Islet precursor cell (in vitro differentiated cells): ENCODE measurements around the gene FGD6.
"Not testable (repeated sequence)": the region's sequence is repeated elsewhere in the genome, so short reads cannot be mapped to it uniquely, and the experiment has no call there.

Experiments used
- DNase-seq: peaks from one replicate; pipeline ENCODE4 v3.0.0-alpha.2; 2018

The FGD6 gene

DNA sequence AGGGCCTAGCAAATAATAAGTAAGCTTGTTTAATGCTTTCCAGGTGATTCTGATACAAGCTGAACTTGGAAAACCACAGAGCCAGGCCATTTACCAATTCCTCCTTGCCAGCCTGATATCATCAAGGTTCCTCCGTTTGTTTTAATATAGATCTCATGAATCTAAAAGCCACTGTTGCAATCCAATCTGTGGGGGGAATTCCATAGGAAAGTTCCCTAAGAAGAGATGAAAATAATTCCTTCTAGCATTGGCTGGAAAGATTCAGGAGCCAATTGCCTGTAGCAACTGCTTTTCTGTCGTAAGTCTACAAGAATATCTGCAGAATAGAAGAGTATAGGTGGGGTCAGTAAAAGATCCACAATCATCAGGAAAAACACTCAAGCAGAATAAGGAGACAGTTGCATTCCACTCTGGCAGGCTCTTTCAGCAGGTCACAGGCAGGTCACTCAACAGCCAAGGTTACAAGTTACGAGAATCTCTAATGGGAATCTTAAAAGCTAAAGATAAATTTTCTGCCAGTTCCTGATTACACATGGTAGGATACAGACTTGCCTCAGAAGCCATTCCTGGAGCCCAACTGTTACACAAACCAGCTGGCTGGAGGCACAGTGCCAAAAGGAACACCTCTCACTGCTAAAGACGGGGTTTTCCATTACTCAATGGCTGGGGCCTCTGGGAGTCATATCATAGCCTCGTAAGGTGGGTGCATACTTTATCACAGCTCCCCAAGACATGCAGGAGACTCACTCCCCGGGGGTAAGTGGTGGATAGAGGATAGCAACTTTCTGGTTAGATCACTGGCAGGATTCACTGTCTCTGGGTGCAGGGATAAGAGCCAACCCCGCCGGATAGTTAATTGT, 43.6 kb downstream of the FGD6 start:
- DNase-seq: no peak

DNA sequence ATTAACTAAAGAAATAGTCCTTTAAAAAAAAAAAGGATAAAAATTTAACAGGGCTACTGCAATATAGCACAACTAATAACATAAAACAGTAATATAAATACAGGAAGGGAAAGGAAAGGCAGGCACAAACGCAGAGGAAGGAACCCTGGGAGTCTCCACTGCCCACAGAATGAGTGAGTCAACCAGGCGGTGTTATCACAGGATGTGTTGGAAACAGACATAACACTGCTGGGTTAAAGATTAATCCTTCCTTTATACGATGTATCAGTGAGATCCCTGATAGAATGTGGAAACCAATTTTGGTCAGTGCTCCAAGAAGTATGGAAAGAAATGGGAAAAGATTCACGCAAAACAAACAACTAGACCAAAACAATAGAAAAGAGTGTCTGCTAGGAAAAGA, 47.9 kb downstream of the FGD6 start:
- DNase-seq: no peak

DNA sequence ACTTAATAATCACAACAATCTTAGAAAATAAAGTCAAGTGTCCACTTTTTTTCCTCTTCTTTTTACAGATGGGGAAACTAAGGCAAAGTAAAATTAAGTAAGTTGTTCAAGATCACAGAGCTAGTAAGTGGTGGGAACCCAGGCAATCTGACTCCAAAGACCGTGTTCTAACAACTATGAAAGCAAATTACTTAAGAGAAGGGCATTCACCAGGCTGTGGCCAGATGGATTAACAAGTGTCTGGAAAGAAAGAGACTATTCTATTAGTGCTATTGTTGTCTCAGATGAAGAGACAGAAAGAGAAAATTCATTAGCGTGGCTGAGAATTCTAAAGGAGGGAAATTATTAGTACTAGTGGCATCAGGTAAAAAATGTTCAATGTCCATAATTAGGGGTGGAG, 48.5 kb downstream of the FGD6 start:
- DNase-seq: no peak

DNA sequence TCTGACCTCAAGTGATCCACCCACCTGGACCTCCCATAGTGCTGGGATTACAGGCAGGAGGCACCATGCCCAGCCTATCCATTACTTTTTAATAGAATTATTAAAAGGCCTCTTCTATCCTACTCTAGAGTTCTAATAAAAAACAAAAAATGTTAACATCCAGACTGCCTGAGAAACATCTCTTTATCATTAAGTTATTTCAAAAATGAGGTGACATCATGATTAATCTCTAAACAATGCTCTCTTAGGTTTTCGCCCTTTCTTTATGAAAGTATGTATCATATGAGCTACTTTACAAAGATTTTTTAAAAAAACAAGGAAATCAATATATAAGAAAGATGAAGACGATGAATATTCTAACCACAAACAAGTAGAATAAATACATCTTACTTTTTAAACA, 52.6 kb downstream of the FGD6 start:
- DNase-seq: no peak

DNA sequence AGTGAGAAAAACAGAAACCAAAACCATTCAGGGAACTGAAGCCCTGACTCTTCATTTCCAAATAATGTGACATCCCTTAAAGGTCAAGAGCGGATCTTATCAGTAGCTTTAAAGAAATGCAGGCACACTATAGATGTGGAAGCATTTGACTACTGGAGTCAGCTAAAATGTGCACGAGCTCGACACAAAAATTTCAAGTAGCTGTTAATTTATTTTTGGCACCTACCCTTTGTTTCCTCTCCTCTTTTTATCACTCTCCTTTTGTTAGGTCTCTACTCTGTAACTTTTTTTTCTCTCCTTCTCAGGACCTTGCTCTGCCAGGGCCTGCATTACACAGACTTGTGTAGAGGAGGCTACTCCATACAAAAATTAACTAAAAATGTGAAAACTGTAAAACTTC, 58.3 kb downstream of the FGD6 start:
- no peak for DNase-seq

DNA sequence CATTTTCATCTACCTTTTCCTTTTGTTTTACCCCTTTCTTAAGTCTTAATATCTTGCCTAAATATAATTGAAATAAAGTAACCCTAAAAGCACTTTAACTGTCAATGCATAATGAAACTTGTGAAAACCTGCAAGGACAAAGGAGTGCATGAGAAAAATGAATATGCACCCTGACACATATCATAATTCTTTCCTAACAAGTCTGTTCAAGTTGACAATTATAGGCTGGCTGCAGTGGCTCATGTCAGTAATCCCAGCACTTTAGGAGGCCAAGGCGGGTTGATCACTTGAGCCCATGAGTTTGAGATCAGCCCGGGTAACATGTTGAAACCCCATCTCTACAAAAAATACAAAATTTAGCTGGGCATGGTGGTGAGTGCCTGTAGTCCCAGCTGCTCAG, 65.4 kb downstream of the FGD6 start:
- no peak for DNase-seq

DNA sequence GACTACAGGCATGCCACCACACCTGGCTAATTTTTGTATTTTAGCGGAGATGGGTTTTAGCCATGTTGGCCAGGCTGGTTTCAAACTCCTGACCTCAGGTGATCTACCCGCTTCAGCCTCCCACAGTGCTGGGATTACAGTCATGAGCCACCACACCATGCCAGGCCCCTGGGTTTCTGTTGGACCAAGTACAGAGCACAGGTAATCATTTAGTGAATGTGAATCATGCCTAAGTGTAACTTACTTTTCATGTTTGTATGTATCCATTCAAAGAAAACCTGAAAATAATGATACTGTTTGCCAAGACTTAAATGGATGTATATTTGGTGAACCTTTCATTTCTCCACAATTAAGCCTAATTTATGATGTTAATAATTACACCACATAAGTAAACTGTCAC, 65.9 kb downstream of the FGD6 start:
- no peak for DNase-seq

DNA sequence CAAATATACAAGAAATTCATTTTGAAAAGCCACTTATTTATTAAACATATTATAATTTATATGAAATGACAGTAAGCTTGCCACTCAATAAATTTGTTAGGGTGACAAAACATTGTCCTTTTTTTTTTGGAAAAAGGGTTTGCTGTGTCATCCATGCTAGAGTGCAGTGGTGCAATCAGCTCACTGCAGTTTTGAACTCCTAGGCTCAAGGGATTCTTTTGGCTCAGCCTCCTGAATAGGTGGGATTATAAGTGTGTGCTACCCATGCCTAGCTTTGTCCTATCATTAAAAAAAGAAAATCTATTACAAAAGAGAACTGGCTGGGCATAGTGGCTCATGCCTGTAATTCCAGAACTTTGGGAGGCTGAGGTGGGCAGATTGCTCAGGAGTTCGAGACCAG, 66.8 kb downstream of the FGD6 start:
- DNase-seq: no peak

DNA sequence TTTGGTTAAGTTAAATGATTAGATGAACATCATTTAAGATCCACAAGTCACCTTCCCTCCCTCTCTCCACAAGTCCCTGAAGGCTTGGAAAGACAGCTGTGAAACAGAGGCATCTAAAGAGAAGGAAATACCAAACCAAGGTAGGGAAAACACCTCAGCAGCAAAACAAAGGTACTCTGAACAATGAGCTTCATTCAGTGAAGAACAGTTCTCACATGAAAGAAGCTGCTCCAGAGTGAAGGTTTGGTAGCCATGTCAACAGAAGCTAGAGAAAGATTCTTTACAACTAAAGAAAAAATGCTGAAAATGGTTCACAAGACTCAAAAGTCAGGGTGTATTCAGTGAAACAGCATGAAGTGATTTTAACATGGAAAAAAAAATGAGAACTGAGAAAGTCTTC, 69.4 kb downstream of the FGD6 start:
- DNase-seq: no peak

DNA sequence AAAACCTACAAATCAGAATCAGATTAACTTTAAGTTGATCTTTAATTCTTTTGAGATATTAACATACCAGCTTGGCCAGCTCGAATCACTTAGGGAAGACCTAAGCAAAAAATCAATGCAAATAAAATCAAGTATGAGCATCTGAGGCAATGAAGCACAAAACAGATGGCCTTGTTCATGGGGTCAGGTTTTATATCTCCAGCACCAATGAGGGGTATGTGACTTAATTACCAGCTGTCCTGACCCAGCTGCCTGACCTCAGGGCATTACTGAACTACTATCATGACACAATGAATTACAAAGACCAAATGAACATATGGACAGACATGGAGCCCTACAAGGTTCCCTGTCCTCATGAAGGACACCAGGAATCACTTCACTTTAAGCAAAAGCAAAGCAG, 70.5 kb downstream of the FGD6 start:
- no peak for DNase-seq

DNA sequence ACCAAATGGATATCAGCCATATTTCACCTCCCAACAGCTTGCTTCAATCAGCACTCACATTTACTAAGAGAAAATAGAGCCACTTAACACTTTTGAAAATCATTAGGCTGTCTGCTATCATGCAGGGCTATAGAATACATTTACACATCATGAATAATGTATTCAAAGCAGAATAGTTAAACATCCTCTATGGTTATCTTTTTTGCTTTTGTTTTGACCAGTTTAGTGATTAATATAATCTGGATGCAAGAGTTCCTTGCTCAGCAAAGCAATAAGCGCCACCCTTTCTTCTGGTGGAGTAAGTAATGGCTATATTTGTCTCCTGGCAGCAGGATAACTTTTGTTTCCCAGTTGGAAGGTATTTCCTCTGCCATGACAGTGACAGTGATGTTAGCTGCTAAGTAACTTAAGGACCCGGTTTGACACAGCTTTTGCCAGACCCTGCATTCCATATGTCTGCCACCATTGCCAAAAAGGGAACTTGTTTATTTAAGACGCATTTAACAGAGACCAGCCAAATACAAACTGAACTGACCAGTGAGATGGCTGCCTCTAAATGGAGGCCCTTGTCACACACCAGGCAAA, 73.6 kb downstream of the FGD6 start:
- peak; percentile 58 for DNase-seq

DNA sequence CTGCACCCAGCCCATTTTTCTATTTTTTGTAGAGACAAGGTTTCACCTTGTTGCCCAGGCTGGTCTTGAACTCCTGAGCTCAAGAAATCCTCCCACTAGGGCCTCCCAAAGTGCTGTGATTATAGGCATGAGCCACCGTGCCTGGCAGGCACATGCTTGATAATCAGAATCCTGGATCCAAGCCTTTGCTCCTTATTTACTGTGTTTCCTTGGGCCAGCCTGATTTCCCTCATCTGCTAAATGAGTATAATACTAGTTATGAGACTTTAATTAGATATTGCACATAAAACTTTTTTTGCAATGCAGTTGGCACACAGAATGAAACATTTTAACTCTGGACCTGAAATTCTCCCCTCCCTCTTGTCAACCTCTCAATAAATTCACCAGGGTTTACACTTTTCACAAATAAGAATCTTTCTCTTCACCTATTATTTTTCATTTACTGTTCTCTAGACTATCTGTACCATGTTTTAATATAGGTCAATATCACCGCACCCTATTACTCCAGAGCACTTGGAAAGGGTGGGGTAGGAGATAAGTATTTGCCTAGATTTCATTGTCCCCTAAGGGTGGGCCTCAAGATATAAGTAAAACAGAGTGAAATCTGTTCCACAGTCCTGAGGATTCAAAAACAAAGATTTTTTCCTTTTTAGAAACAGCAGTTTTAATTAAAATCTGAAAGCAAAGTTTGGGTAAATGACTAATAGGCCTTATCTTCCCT, 74.7 kb downstream of the FGD6 start:
- DNase-seq: no peak

DNA sequence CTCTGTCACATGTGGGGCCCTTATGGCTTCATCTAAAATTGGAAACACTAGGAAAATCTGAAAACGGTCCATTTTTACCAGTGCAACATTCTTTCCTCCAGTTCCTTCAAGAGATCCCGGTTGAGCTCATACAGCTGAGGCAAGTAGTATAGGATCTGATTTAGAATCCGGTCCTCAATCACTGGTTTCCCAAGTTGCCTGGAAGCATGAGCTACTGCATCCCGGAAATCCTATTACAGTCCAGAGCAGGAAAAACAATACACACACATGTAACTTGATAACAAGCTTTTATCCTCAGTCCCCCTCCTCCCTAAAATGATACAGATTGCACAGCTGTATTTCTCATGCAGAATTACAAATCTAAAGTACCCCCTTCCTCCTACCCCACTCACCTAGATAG, 76.0 kb downstream of the FGD6 start:
- no peak for DNase-seq

DNA sequence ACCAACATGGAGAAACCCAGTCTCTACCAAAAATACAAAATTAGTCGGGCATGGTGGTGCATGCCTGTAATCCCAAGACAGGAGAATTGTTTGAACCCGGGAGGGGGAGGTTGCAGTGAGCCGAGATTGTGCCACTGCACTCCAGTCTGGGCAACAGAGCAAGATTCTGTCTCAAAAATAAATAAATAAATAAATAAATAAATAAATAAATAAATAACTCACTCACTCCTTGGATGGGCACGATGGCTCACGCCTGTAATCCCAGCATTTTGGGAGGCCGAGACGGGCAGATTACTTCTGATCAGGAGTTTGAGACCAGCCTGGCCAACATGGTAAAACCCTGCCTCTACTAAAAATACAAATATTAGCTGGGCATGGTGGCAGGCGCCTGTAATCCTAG, 79.2 kb downstream of the FGD6 start:
- not testable (repeated sequence) for DNase-seq

DNA sequence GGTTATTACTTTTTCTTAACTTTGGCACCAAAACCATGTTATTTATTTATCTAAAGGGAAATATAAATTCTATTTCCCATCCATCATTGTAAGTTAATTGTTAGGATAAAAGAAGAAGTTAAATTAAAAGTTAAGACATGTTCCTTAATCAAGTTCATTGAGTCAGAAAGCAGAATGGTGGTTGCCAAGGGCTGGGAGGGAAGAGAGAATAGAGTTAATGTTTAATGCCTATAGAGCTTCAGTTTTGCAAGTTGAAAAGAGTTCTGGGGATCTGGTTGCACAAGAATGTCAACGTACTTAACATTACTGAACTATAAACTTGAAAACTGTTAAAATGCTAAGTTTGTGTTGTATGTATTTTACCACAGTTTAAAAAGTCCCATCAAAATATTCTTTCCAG, 80.7 kb downstream of the FGD6 start:
- DNase-seq: no peak

DNA sequence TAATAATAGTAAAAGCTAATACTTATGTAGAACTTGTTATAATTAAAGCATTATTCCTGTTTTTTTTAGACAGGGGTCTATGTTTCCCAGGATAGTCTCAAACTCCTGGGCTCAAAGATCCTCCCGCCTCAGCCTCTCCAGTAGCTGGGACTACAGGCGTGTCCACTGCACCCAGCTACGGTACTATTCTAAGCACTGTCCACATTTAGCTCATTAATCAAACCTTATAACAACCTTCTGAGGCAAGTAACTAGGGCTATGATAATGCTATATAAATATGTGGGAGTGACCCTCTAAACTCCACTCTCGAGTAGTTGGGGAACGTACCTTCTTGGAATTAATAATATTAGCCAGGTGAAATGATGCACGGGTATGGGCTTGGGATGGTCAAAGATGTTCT, 83.2 kb downstream of the FGD6 start:
- no peak for DNase-seq

DNA sequence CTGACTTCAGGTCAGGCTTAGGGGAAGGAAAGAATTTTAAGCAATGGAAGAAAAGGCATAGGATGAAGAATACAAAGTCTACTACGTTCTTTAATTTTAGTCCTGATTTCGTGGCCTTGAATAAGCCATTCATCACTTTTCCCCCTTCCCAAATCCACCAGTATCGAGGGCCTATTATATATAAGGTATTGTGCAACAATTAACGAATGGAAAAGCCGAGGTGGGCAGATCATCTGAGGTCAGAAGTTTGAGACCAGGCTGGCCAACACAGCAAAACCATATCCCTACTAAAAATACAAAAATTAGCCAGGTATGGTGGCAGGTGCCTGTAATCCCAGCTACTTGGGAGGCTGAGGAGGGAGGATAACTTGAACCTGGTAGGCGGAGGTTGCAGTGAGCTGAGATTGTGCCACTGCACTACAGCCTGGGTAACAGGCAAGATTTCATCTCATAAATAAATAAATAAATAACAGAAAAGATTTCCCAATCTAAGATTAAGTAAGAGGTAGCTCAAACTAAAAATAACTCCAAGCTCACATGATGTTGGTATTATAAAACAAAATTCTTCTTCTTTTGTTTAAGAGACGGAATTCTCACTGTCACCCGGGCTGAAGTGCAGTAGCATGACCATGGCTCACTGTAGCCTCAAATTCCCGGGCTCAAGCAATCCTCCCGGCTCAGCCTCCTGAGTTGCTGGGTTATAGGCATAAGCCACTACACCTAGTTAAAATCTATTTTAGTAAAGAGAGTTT, 85.5 kb downstream of the FGD6 start:
- no peak for DNase-seq

DNA sequence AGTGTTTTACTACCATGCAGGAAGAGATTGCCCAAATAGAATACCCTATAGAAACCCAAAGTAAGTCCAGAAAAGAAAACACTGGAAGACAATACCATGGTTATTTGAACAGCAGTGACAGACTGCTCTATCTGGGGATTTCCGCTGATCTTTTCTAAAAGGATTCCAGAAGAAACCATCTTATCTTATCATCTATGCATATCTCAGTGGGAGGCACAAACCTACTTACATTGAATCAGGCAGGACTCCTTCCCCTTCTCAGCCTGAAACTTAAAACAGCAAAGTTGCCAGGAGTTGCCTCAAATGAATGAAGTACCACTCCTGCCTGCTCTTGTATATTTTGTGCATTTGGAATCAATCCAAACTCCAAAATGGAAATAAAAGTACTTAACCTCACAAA, 87.2 kb downstream of the FGD6 start:
- peak; percentile 60 for DNase-seq

DNA sequence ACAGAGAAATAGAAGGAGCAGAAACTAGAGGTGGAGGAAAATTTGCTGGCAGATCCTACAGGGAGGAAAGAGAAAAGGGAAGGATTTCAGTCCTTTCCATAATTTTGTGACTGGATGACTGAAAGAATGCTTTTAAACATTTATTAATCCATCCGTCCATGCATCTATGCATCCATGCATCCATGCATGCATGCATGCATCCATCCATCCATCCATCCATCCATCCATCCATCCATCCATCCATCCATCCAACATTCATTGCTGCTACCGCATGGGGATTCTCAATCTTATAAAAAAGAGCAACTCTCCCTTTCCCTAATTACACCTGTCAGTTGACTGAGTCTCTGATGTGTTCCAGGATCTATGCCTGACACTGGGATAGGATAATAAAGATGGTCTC, 88.2 kb downstream of the FGD6 start:
- no peak for DNase-seq

DNA sequence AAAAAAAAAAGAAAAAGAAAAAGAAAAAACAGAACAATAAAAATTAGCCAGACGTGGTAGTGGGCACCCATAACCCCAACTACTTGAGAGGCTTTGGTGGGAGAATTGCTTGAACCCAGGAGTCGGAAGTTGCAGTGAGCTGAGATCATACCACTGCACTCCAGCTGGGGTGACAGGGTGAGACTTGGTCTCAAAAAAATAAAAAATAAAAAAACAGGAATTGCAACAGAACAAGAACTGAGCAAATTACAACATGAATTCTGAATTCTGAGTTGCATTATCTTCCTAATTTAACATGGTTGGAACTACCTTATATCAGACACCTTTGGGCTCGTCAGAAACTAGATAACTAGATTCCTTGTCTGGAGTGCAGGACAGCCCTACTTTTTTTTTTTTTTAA, 90.5 kb downstream of the FGD6 start:
- DNase-seq: no peak

DNA sequence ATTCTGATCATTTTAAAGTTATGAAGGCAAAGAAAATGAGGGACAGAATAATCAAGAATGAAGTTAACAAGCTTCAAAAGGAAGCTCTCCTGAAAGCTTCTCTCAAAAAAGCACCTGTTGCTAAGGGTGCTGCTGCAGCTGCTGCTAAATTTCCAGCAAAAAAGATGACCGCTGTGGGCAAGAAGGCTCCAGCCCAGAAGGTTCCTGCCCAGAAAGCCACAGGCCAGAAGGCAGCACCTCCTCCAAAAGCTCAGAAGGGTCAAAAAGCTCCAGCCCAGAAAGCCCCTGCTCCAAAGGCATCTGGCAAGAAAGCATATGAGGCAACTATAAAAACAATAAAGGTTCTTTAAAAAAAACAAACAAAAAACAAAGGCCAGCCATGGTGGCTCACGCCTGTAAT, 91.2 kb downstream of the FGD6 start:
- no peak for DNase-seq

DNA sequence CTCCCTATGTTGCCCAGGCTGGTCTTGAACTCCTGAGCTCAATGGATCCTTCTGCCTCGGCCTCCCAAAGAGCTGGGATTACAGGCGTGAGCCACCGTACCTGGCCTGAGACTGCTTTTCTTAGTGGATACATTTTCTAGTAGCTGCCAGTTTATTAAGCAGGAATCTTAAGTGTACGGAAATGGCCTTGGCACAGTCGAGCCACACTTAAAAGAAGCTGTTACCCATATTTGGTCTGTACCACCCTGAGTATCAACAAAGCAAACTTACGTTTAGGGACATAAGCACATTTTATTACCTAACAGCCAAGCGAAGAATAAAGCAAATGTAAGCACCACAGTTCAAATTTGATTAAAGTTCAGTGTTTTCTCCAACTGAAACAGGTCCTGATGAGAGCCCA, 93.2 kb downstream of the FGD6 start:
- no peak for DNase-seq

DNA sequence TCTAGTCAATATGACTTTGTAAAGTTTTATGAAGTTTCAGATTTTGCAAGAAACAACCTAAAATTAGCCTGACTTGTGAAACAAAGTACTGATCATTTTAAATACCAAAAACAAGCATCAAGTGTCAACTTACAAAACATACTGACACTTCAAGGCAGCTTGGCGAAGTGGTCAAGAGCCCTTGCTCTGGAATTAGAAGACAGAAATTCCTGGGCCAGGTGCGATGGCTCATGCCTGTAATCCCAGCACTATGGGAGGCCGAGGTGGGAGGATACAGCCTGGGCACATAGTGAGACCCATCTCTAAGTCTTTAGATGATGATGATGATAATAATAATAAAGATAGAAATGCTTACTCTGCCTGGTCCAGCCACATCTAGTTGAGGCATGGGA, 98.5 kb downstream of the FGD6 start:
- DNase-seq: no peak
